ENCODE measurements around the gene ULK4. TPM values are rescaled to one million over a fixed set of nuclear protein-coding genes. Genes with fewer than 3 reads are reported as not detected.
"Not testable (repeated sequence)": the region's sequence is repeated elsewhere in the genome, so short reads cannot be mapped to it uniquely, and the experiment has no call there.

The ULK4 gene
- total RNA-seq, 1 donor, result 42.5 TPM

- Histone ChIP-seq H3K9me3 (ENCODE audit: low read depth, low read length) (no peaks in the 10 kb centered on the region), H3K27me3 (ENCODE audit: insufficient read depth, low read length) (no peaks in the 10 kb centered on the region), H3K4me1 (ENCODE audit: insufficient read depth, low read length) (no peaks in the 10 kb centered on the region), H3K4me3 (ENCODE audit: low read length) (no peak overlapping the region)
These were observed 46.5 kb downstream of the ULK4 start for GRCh38 chr3:41915353-41915752.

GRCh38 chr3:41912280-41912679, 49.6 kb downstream of the ULK4 start:
- H3K9me3 ChIP-seq (ENCODE audit: low read depth, low read length), result no peaks in the 10 kb centered on the region
- no peak overlapping the region for H3K4me3 ChIP-seq (ENCODE audit: low read length)
- no peaks in the 10 kb centered on the region for H3K27me3 ChIP-seq (ENCODE audit: insufficient read depth, low read length)
- no peaks in the 10 kb centered on the region for H3K4me1 ChIP-seq (ENCODE audit: insufficient read depth, low read length)

GRCh38 chr3:41907330-41908073, 54.4 kb downstream of the ULK4 start:
- no peaks in the 10 kb centered on the region for H3K9me3 ChIP-seq (ENCODE audit: low read depth, low read length)
- no peak overlapping the region for H3K4me3 ChIP-seq (ENCODE audit: low read length)
- no peaks in the 10 kb centered on the region for H3K4me1 ChIP-seq (ENCODE audit: insufficient read depth, low read length)
- H3K27me3 ChIP-seq (ENCODE audit: insufficient read depth, low read length), result no peaks in the 10 kb centered on the region

GRCh38 chr3:41900265-41900664, 61.6 kb downstream of the ULK4 start:
- H3K9me3 ChIP-seq (ENCODE audit: low read depth, low read length), result no peaks in the 10 kb centered on the region
- H3K27me3 ChIP-seq (ENCODE audit: insufficient read depth, low read length), result no peaks in the 10 kb centered on the region
- H3K4me1 ChIP-seq (ENCODE audit: insufficient read depth, low read length), result no peaks in the 10 kb centered on the region
- H3K4me3 ChIP-seq (ENCODE audit: low read length), result no peak overlapping the region

GRCh38 chr3:41898631-41899030, 63.3 kb downstream of the ULK4 start:
- no peak overlapping the region for H3K4me3 ChIP-seq (ENCODE audit: low read length)
- H3K9me3 ChIP-seq (ENCODE audit: low read depth, low read length), result no peaks in the 10 kb centered on the region
- H3K4me1 ChIP-seq (ENCODE audit: insufficient read depth, low read length), result no peaks in the 10 kb centered on the region
- no peaks in the 10 kb centered on the region for H3K27me3 ChIP-seq (ENCODE audit: insufficient read depth, low read length)

GRCh38 chr3:41893977-41894376, 67.9 kb downstream of the ULK4 start:
- Histone ChIP-seq H3K9me3 (ENCODE audit: low read depth, low read length) (peaks cover 10% of the 10 kb centered on the region), H3K4me1 (ENCODE audit: insufficient read depth, low read length) (no peaks in the 10 kb centered on the region), H3K27me3 (ENCODE audit: insufficient read depth, low read length) (no peaks in the 10 kb centered on the region), H3K4me3 (ENCODE audit: low read length) (no peak overlapping the region)

GRCh38 chr3:41888368-41889076, 73.4 kb downstream of the ULK4 start:
- Histone ChIP-seq H3K27me3 (ENCODE audit: insufficient read depth, low read length) (no peaks in the 10 kb centered on the region), H3K4me3 (ENCODE audit: low read length) (no peak overlapping the region), H3K9me3 (ENCODE audit: low read depth, low read length) (peaks cover 10% of the 10 kb centered on the region), H3K4me1 (ENCODE audit: insufficient read depth, low read length) (no peaks in the 10 kb centered on the region)

- Histone ChIP-seq H3K27me3 (ENCODE audit: insufficient read depth, low read length) (no peaks in the 10 kb centered on the region), H3K4me1 (ENCODE audit: insufficient read depth, low read length) (no peaks in the 10 kb centered on the region), H3K4me3 (ENCODE audit: low read length) (no peak overlapping the region), H3K9me3 (ENCODE audit: low read depth, low read length) (no peaks in the 10 kb centered on the region)
These were observed 78.9 kb downstream of the ULK4 start for GRCh38 chr3:41882956-41883355.

- H3K4me1 ChIP-seq (ENCODE audit: insufficient read depth, low read length), result no peaks in the 10 kb centered on the region
- no peaks in the 10 kb centered on the region for H3K9me3 ChIP-seq (ENCODE audit: low read depth, low read length)
- no peak overlapping the region for H3K4me3 ChIP-seq (ENCODE audit: low read length)
- H3K27me3 ChIP-seq (ENCODE audit: insufficient read depth, low read length), result no peaks in the 10 kb centered on the region
These were observed 80.6 kb downstream of the ULK4 start for GRCh38 chr3:41881233-41881821.

- Histone ChIP-seq H3K4me1 (ENCODE audit: insufficient read depth, low read length) (no peaks in the 10 kb centered on the region), H3K4me3 (ENCODE audit: low read length) (no peak overlapping the region), H3K27me3 (ENCODE audit: insufficient read depth, low read length) (no peaks in the 10 kb centered on the region), H3K9me3 (ENCODE audit: low read depth, low read length) (no peaks in the 10 kb centered on the region)
These were observed 81.5 kb downstream of the ULK4 start for GRCh38 chr3:41880387-41880786.

- not testable (repeated sequence) for H3K4me3 ChIP-seq (ENCODE audit: low read length); H3K9me3 ChIP-seq (ENCODE audit: low read depth, low read length); H3K27me3 ChIP-seq (ENCODE audit: insufficient read depth, low read length); H3K4me1 ChIP-seq (ENCODE audit: insufficient read depth, low read length)
These were observed 84.2 kb downstream of the ULK4 start for GRCh38 chr3:41877741-41878140.

- no peaks in the 10 kb centered on the region for H3K4me1 ChIP-seq (ENCODE audit: insufficient read depth, low read length)
- H3K27me3 ChIP-seq (ENCODE audit: insufficient read depth, low read length), result no peaks in the 10 kb centered on the region
- H3K9me3 ChIP-seq (ENCODE audit: low read depth, low read length), result no peaks in the 10 kb centered on the region
- H3K4me3 ChIP-seq (ENCODE audit: low read length), result no peak overlapping the region
These were observed 87.9 kb downstream of the ULK4 start for GRCh38 chr3:41874022-41874421.

GRCh38 chr3:41872157-41872556, 89.7 kb downstream of the ULK4 start:
- no peaks in the 10 kb centered on the region for H3K27me3 ChIP-seq (ENCODE audit: insufficient read depth, low read length)
- no peaks in the 10 kb centered on the region for H3K4me1 ChIP-seq (ENCODE audit: insufficient read depth, low read length)
- no peak overlapping the region for H3K4me3 ChIP-seq (ENCODE audit: low read length)
- no peaks in the 10 kb centered on the region for H3K9me3 ChIP-seq (ENCODE audit: low read depth, low read length)

GRCh38 chr3:41867533-41867932, 94.4 kb downstream of the ULK4 start:
- Histone ChIP-seq H3K4me3 (ENCODE audit: low read length) (no peak overlapping the region), H3K27me3 (ENCODE audit: insufficient read depth, low read length) (no peaks in the 10 kb centered on the region), H3K9me3 (ENCODE audit: low read depth, low read length) (no peaks in the 10 kb centered on the region), H3K4me1 (ENCODE audit: insufficient read depth, low read length) (no peaks in the 10 kb centered on the region)

- Histone ChIP-seq H3K9me3 (ENCODE audit: low read depth, low read length) (no peaks in the 10 kb centered on the region), H3K4me3 (ENCODE audit: low read length) (no peak overlapping the region), H3K4me1 (ENCODE audit: insufficient read depth, low read length) (no peaks in the 10 kb centered on the region), H3K27me3 (ENCODE audit: insufficient read depth, low read length) (no peaks in the 10 kb centered on the region)
These were observed 95.6 kb downstream of the ULK4 start for GRCh38 chr3:41866298-41866697.

Data from mononuclear cell (primary cell).